HUES6 (cell line): ENCODE data around the gene SH3BP5L.
A peak's percentile ranks its signal among the peaks of the same experiment; 100 is the strongest.

Experiments
- H3K27ac ChIP-seq: 2 replicates; pipeline ENCODE4 v1.7.0; 2013; ENCODE audit warnings: low read depth, mild to moderate bottlenecking, low read length, inconsistent platforms
- H3K27me3 ChIP-seq: 2 replicates; pipeline ENCODE4 v1.6.1; 2013; ENCODE audit warnings: low read length; ENCODE audit not compliant: control insufficient read depth, insufficient read depth
- H3K36me3 ChIP-seq: 2 replicates; pipeline ENCODE4 v1.6.1; 2013; ENCODE audit warnings: low read length; ENCODE audit not compliant: control insufficient read depth, insufficient read depth
- H3K4me1 ChIP-seq: 2 replicates; pipeline ENCODE4 v1.6.1; 2013; ENCODE audit warnings: low read length; ENCODE audit not compliant: control insufficient read depth, insufficient read depth
- H3K4me3 ChIP-seq: 2 replicates; pipeline ENCODE4 v1.5.1; 2013; ENCODE audit warnings: low read depth, low read length
- H3K9ac ChIP-seq: one replicate; pipeline ENCODE4 v1.6.1; 2013; ENCODE audit warnings: mild to moderate bottlenecking, low read length
- H3K9me3 ChIP-seq: 2 replicates; pipeline ENCODE4 v1.6.1; 2013; ENCODE audit warnings: low read depth, low read length; ENCODE audit not compliant: control insufficient read depth, insufficient read depth

Gene SH3BP5L

GRCh38 chr1:248825573-248825908, 174 bp downstream of the SH3BP5L start:
- H3K36me3 ChIP-seq, result peaks cover 37% of the 10 kb centered on the region
- H3K27me3 ChIP-seq, result no peaks in the 10 kb centered on the region
- H3K9ac ChIP-seq, result peak overlapping the region; percentile 96
- no peaks in the 10 kb centered on the region for H3K9me3 ChIP-seq
- peak overlapping the region; percentile 95 for H3K4me3 ChIP-seq
- H3K4me1 ChIP-seq, result peaks cover 24% of the 10 kb centered on the region
- peak overlapping the region; percentile 100; the same call in 1 of the 2 replicates for H3K27ac ChIP-seq

GRCh38 chr1:248825136-248825535, 579 bp downstream of the SH3BP5L start:
- Histone ChIP-seq H3K27ac (0 out of 2 replicates have a peak overlapping the region, but pooled peaks have one; percentile 24), H3K4me3 (peak overlapping the region; percentile 95), H3K9me3 (no peaks in the 10 kb centered on the region), H3K27me3 (no peaks in the 10 kb centered on the region), H3K36me3 (peaks cover 41% of the 10 kb centered on the region), H3K4me1 (peaks cover 24% of the 10 kb centered on the region), H3K9ac (peak overlapping the region; percentile 96)

- Histone ChIP-seq H3K4me1 (peaks cover 24% of the 10 kb centered on the region), H3K9ac (peak overlapping the region; percentile 96), H3K36me3 (peaks cover 44% of the 10 kb centered on the region), H3K27ac (no peak overlapping the region), H3K4me3 (peak overlapping the region; percentile 95), H3K27me3 (no peaks in the 10 kb centered on the region), H3K9me3 (no peaks in the 10 kb centered on the region)
Observed at GRCh38 chr1:248824701-248825100, 1.0 kb downstream of the SH3BP5L start.

- 0 out of 2 replicates have a peak overlapping the region, but pooled peaks have one; percentile 95 for H3K4me3 ChIP-seq
- H3K9me3 ChIP-seq, result no peaks in the 10 kb centered on the region
- no peaks in the 10 kb centered on the region for H3K27me3 ChIP-seq
- peak overlapping the region; percentile 9 for H3K9ac ChIP-seq
- H3K27ac ChIP-seq, result no peak overlapping the region
- peaks cover 44% of the 10 kb centered on the region for H3K36me3 ChIP-seq
- H3K4me1 ChIP-seq, result peaks cover 24% of the 10 kb centered on the region
Observed at GRCh38 chr1:248824301-248824700, 1.4 kb downstream of the SH3BP5L start.

GRCh38 chr1:248823517-248824001, 2.2 kb downstream of the SH3BP5L start:
- Histone ChIP-seq H3K9ac (no peak overlapping the region), H3K27me3 (no peaks in the 10 kb centered on the region), H3K36me3 (peaks cover 50% of the 10 kb centered on the region), H3K9me3 (no peaks in the 10 kb centered on the region), H3K27ac (no peak overlapping the region), H3K4me1 (peaks cover 30% of the 10 kb centered on the region), H3K4me3 (no peak overlapping the region)

- H3K9ac ChIP-seq, result no peak overlapping the region
- H3K36me3 ChIP-seq, result peaks cover 50% of the 10 kb centered on the region
- H3K27me3 ChIP-seq, result no peaks in the 10 kb centered on the region
- H3K9me3 ChIP-seq, result no peaks in the 10 kb centered on the region
- H3K27ac ChIP-seq, result no peak overlapping the region
- H3K4me1 ChIP-seq, result peaks cover 30% of the 10 kb centered on the region
- no peak overlapping the region for H3K4me3 ChIP-seq
Observed at GRCh38 chr1:248822148-248823032, 3.3 kb downstream of the SH3BP5L start.

- Histone ChIP-seq H3K27me3 (no peaks in the 10 kb centered on the region), H3K27ac (peak overlapping the region; percentile 11; the same call in 1 of the 2 replicates), H3K4me3 (no peak overlapping the region), H3K9ac (peak overlapping the region; percentile 22), H3K36me3 (peaks cover 54% of the 10 kb centered on the region), H3K9me3 (no peaks in the 10 kb centered on the region), H3K4me1 (peaks cover 27% of the 10 kb centered on the region)
Observed at GRCh38 chr1:248821641-248822040, 4.1 kb downstream of the SH3BP5L start.

- H3K9ac ChIP-seq, result peak overlapping the region; percentile 37
- peaks cover 59% of the 10 kb centered on the region for H3K36me3 ChIP-seq
- H3K27ac ChIP-seq, result no peak overlapping the region
- no peaks in the 10 kb centered on the region for H3K27me3 ChIP-seq
- H3K9me3 ChIP-seq, result no peaks in the 10 kb centered on the region
- peaks cover 26% of the 10 kb centered on the region for H3K4me1 ChIP-seq
- H3K4me3 ChIP-seq, result no peak overlapping the region
Observed at GRCh38 chr1:248821101-248821500, 4.6 kb downstream of the SH3BP5L start.

GRCh38 chr1:248820041-248820585, 5.6 kb downstream of the SH3BP5L start:
- no peaks in the 10 kb centered on the region for H3K9me3 ChIP-seq
- no peaks in the 10 kb centered on the region for H3K27me3 ChIP-seq
- no peak overlapping the region for H3K9ac ChIP-seq
- H3K27ac ChIP-seq, result peak overlapping the region; percentile 4; the same call in 1 of the 2 replicates
- peaks cover 26% of the 10 kb centered on the region for H3K4me1 ChIP-seq
- no peak overlapping the region for H3K4me3 ChIP-seq
- H3K36me3 ChIP-seq, result peaks cover 69% of the 10 kb centered on the region

GRCh38 chr1:248818505-248819374, 7.0 kb downstream of the SH3BP5L start:
- Histone ChIP-seq H3K9me3 (no peaks in the 10 kb centered on the region), H3K27me3 (no peaks in the 10 kb centered on the region), H3K27ac (no peak overlapping the region), H3K9ac (no peak overlapping the region), H3K4me3 (no peak overlapping the region), H3K4me1 (peaks cover 19% of the 10 kb centered on the region), H3K36me3 (peaks cover 72% of the 10 kb centered on the region)
